Epithelial cell of proximal tubule (primary cell): ENCODE data around the gene ARMC3. TPM values are rescaled to one million over a fixed set of nuclear protein-coding genes. Genes with fewer than 3 reads are reported as not detected.
"Not testable (repeated sequence)": the region's sequence is repeated elsewhere in the genome, so short reads cannot be mapped to it uniquely, and the experiment has no call there.

Source experiments
- DNase-seq: peaks from one replicate; pipeline ENCODE4 v3.0.0-alpha.2; 2011; ENCODE audit warnings: low read depth
- H3K4me3 ChIP-seq: 2 replicates; pipeline ENCODE4 v1.5.1; 2011; ENCODE audit warnings: low read depth, mild to moderate bottlenecking, low read length
- CTCF ChIP-seq: conservative IDR thresholded peaks from 2 replicates; pipeline ENCODE4 v1.5.1; 2012; ENCODE audit warnings: low read depth, mild to moderate bottlenecking, low read length
- total RNA-seq: library from RNA; depleted of rRNA; stranded (reverse); fragments of >200 nt; gene quantifications from 2 replicates; pipeline ENCODE4 v1.2.3, GENCODE V29; 2015

ARMC3 gene
- total RNA-seq, 1 donor from 2014 or later, result 0.23 TPM

GRCh38 chr10:23069019-23069815, 141.4 kb downstream of the ARMC3 start:
- DNase-seq, result no peak
- no peak overlapping the region for H3K4me3 ChIP-seq
- no peak for TF ChIP-seq CTCF

GRCh38 chr10:23070092-23070912, 142.4 kb downstream of the ARMC3 start:
- not testable (repeated sequence) for H3K4me3 ChIP-seq, DNase-seq

- no peak for DNase-seq
- TF ChIP-seq CTCF, result no peak
- H3K4me3 ChIP-seq, result no peak overlapping the region
These were observed 143.0 kb downstream of the ARMC3 start for GRCh38 chr10:23070913-23071218.

- DNase-seq, H3K4me3 ChIP-seq: not testable (repeated sequence)
These were observed 144.7 kb downstream of the ARMC3 start for GRCh38 chr10:23072593-23072992.

GRCh38 chr10:23073527-23073926, 145.7 kb downstream of the ARMC3 start:
- DNase-seq, result no peak
- TF ChIP-seq CTCF, result no peak
- no peak overlapping the region for H3K4me3 ChIP-seq

GRCh38 chr10:23075672-23076071, 147.8 kb downstream of the ARMC3 start:
- no peak for DNase-seq
- no peak overlapping the region for H3K4me3 ChIP-seq
- TF ChIP-seq CTCF, result no peak

- H3K4me3 ChIP-seq, result no peak overlapping the region
- TF ChIP-seq CTCF, result no peak
- DNase-seq, result no peak
These were observed 150.3 kb downstream of the ARMC3 start for GRCh38 chr10:23078114-23078513.

GRCh38 chr10:23079700-23080099, 151.8 kb downstream of the ARMC3 start:
- H3K4me3 ChIP-seq, result no peak overlapping the region
- DNase-seq, result no peak
- TF ChIP-seq CTCF, result no peak
